ENCODE results near the gene NANOS3. TPM values are rescaled to one million over a fixed set of nuclear protein-coding genes. Genes with fewer than 3 reads are reported as not detected.
A peak's percentile ranks its signal among the peaks of the same experiment; 100 is the strongest.

Gene NANOS3
- total and polyA plus RNA-seq, 2 donors from 2014 or later, result 0.35 TPM; not detected in 1

- DNase-seq (peak in 3 of 5 donors; percentile 15 to 52 (median 37)), FAIRE-seq (no peak)
- intact Hi-C loops (cut with DNase I), result no loop called here
- H3K27ac ChIP-seq (ENCODE audit: low read depth in 2 of 2, low read length in 2 of 2), result peak overlapping the region; percentile 72 to 94
- no peaks in the 10 kb centered on the region for H3K27me3 ChIP-seq (ENCODE audit: control insufficient read depth, insufficient read depth, low read length)
- H3K4me1 ChIP-seq (ENCODE audit: control insufficient read depth in 2 of 3, insufficient read depth in 2 of 3, low read depth in 1 of 3, low read length in 3 of 3), result peaks cover 0 to 31% (median 10%) of the 10 kb centered on the region in 3 donors
- TF ChIP-seq CTCF (IDR thresholded peaks at IDR 0.05; ENCODE audit: borderline replicate concordance, extremely low read depth, insufficient read depth), result no peak
- H3K9me3 ChIP-seq (ENCODE audit: control insufficient read depth in 2 of 3, insufficient read depth in 1 of 3, low read length in 3 of 3), result no peaks in the 10 kb centered on the region
- H3K36me3 ChIP-seq (ENCODE audit: control insufficient read depth in 2 of 3, insufficient read depth in 3 of 3, low read length in 3 of 3), result peaks cover 0 to 6% (median 2%) of the 10 kb centered on the region in 3 donors
- peak overlapping the region in 1 of 3 donors; percentile 48 for H3K4me3 ChIP-seq (ENCODE audit: low read length in 3 of 3)
- H3K9ac ChIP-seq (ENCODE audit: low read length in 3 of 3), result peak overlapping the region in 1 of 3 donors; percentile 42
These were observed 42.5 kb upstream of the NANOS3 start for GRCh38 chr19:13834244-13835069.

- Histone ChIP-seq H3K9ac (ENCODE audit: low read length in 3 of 3) (peak overlapping the region in 1 of 3 donors; percentile 40), H3K27me3 (ENCODE audit: control insufficient read depth, insufficient read depth, low read length) (no peaks in the 10 kb centered on the region), H3K4me3 (ENCODE audit: low read length in 3 of 3) (no peak overlapping the region), H3K36me3 (ENCODE audit: control insufficient read depth in 2 of 3, insufficient read depth in 3 of 3, low read length in 3 of 3) (peaks cover 0 to 4% (median 2%) of the 10 kb centered on the region in 3 donors), H3K27ac (ENCODE audit: low read depth in 2 of 2, low read length in 2 of 2) (peak overlapping the region; percentile 74 to 83), H3K4me1 (ENCODE audit: control insufficient read depth in 2 of 3, insufficient read depth in 2 of 3, low read depth in 1 of 3, low read length in 3 of 3) (peaks cover 0 to 39% (median 10%) of the 10 kb centered on the region in 3 donors), H3K9me3 (ENCODE audit: control insufficient read depth in 2 of 3, insufficient read depth in 1 of 3, low read length in 3 of 3) (no peaks in the 10 kb centered on the region)
- peak in 3 of 5 donors; percentile 34 to 81 (median 59) for DNase-seq
- FAIRE-seq, result no peak
- no peak for TF ChIP-seq CTCF (IDR thresholded peaks at IDR 0.05; ENCODE audit: borderline replicate concordance, extremely low read depth, insufficient read depth)
- intact Hi-C loops (cut with DNase I), result no loop called here
These were observed 40.9 kb upstream of the NANOS3 start for GRCh38 chr19:13835791-13836723.

GRCh38 chr19:13838435-13839129 is 38.4 kb upstream of the NANOS3 start:
- Histone ChIP-seq H3K4me3 (ENCODE audit: low read length in 3 of 3) (peak overlapping the region in 2 of 3 donors; percentile 41 to 80), H3K9ac (ENCODE audit: low read length in 3 of 3) (peak overlapping the region in 2 of 3 donors; percentile 3 to 77), H3K27ac (ENCODE audit: low read depth in 2 of 2, low read length in 2 of 2) (peak overlapping the region; percentile 94 to 97), H3K27me3 (ENCODE audit: control insufficient read depth, insufficient read depth, low read length) (no peaks in the 10 kb centered on the region), H3K9me3 (ENCODE audit: control insufficient read depth in 2 of 3, insufficient read depth in 1 of 3, low read length in 3 of 3) (no peaks in the 10 kb centered on the region), H3K36me3 (ENCODE audit: control insufficient read depth in 2 of 3, insufficient read depth in 3 of 3, low read length in 3 of 3) (peaks cover 0 to 3% (median 2%) of the 10 kb centered on the region in 3 donors), H3K4me1 (ENCODE audit: control insufficient read depth in 2 of 3, insufficient read depth in 2 of 3, low read depth in 1 of 3, low read length in 3 of 3) (peaks cover 0 to 46% (median 16%) of the 10 kb centered on the region in 3 donors)
- no peak for TF ChIP-seq CTCF (IDR thresholded peaks at IDR 0.05; ENCODE audit: borderline replicate concordance, extremely low read depth, insufficient read depth)
- intact Hi-C loops (cut with DNase I), result no loop called here
- FAIRE-seq, result no peak
- peak in 1 of 5 donors; percentile 41 for DNase-seq
